ENCODE measurements around the gene JAKMIP2.

Gene JAKMIP2

DNA sequence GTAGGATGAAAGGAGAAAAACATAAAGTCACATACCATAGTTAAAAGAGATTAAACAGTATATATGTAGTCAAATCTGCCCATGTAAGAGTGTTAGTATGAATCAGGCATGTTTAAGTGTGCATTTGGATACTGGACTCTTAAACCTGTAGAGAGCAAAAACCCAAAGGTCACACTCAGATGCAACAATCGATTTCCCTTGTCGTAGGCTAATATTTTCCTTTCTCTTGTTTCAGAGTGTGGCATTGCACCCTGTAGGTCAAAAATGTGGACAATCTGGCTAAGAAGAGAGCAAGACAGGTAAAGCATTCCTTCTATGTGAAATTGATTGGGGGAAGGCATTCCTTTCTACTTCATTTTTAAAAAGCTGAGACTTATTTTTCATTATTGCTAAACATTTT is 8.9 kb downstream of the JAKMIP2 start:
- Histone ChIP-seq H3K9me2 (replicated peaks; ENCODE audit: insufficient read depth, low read length) (no peaks in the 10 kb centered on the region), H3K4me2 (ENCODE audit: low read depth, low read length, poor library complexity, severe bottlenecking) (no peak overlapping the region), H3K27me3 (ENCODE audit: low read length) (no peaks in the 10 kb centered on the region), H3K79me2 (ENCODE audit: insufficient read depth, low read length) (no peaks in the 10 kb centered on the region), H3K27ac (ENCODE audit: low read depth, low read length) (no peak overlapping the region), H2AFZ (ENCODE audit: low read depth, low read length, severe bottlenecking) (no peak overlapping the region), H4K20me1 (ENCODE audit: low read depth, low read length) (no peaks in the 10 kb centered on the region; the same call in 1 of the 2 replicates), H3K36me3 (ENCODE audit: low read length) (no peaks in the 10 kb centered on the region), H3K4me3 (ENCODE audit: insufficient read depth, low read length, poor library complexity, severe bottlenecking) (no peak overlapping the region), H3K9ac (ENCODE audit: low read length) (no peak overlapping the region), H3K9me3 (ENCODE audit: insufficient read depth, low read length) (no peaks in the 10 kb centered on the region), H3F3A (ENCODE audit: insufficient read depth) (no peaks in the 10 kb centered on the region)
- TF ChIP-seq, protein P1, sequence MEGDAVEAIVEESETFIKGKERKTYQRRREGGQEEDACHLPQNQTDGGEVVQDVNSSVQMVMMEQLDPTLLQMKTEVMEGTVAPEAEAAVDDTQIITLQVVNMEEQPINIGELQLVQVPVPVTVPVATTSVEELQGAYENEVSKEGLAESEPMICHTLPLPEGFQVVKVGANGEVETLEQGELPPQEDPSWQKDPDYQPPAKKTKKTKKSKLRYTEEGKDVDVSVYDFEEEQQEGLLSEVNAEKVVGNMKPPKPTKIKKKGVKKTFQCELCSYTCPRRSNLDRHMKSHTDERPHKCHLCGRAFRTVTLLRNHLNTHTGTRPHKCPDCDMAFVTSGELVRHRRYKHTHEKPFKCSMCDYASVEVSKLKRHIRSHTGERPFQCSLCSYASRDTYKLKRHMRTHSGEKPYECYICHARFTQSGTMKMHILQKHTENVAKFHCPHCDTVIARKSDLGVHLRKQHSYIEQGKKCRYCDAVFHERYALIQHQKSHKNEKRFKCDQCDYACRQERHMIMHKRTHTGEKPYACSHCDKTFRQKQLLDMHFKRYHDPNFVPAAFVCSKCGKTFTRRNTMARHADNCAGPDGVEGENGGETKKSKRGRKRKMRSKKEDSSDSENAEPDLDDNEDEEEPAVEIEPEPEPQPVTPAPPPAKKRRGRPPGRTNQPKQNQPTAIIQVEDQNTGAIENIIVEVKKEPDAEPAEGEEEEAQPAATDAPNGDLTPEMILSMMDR (IDR thresholded peaks at IDR 0.05; ENCODE audit: insufficient read depth, low read length, poor library complexity, severe bottlenecking), result no peak
- no peak for TF ChIP-seq EZH2phosphoT487 (conservative IDR thresholded peaks at IDR 0.05; ENCODE audit: low read length)

- no peak overlapping the region for H3K4me3 ChIP-seq (ENCODE audit: insufficient read depth, low read length, poor library complexity, severe bottlenecking)
- no peak overlapping the region for H3K4me2 ChIP-seq (ENCODE audit: low read depth, low read length, poor library complexity, severe bottlenecking)
- H3K9me2 ChIP-seq (replicated peaks; ENCODE audit: insufficient read depth, low read length), result no peaks in the 10 kb centered on the region
- no peaks in the 10 kb centered on the region; the same call in 1 of the 2 replicates for H4K20me1 ChIP-seq (ENCODE audit: low read depth, low read length)
- no peak overlapping the region for H3K27ac ChIP-seq (ENCODE audit: low read depth, low read length)
- TF ChIP-seq EZH2phosphoT487 (conservative IDR thresholded peaks at IDR 0.05; ENCODE audit: low read length), result no peak
- TF ChIP-seq, protein P1 (IDR thresholded peaks at IDR 0.05; ENCODE audit: insufficient read depth, low read length, poor library complexity, severe bottlenecking), result no peak
- no peaks in the 10 kb centered on the region for H3K36me3 ChIP-seq (ENCODE audit: low read length)
- no peaks in the 10 kb centered on the region for H3K27me3 ChIP-seq (ENCODE audit: low read length)
- no peaks in the 10 kb centered on the region for H3K9me3 ChIP-seq (ENCODE audit: insufficient read depth, low read length)
- no peak overlapping the region for H3K9ac ChIP-seq (ENCODE audit: low read length)
- no peaks in the 10 kb centered on the region for H3K79me2 ChIP-seq (ENCODE audit: insufficient read depth, low read length)
- no peaks in the 10 kb centered on the region for H3F3A ChIP-seq (ENCODE audit: insufficient read depth)
- no peak overlapping the region for H2AFZ ChIP-seq (ENCODE audit: low read depth, low read length, severe bottlenecking)
Measured at GRCh38 chr5:147773139-147773538, 9.4 kb downstream of the JAKMIP2 start.

GRCh38 chr5:147767048-147767447 is 15.5 kb downstream of the JAKMIP2 start:
- H3K9ac ChIP-seq (ENCODE audit: low read length), result no peak overlapping the region
- H3K27me3 ChIP-seq (ENCODE audit: low read length), result no peaks in the 10 kb centered on the region
- H3K4me2 ChIP-seq (ENCODE audit: low read depth, low read length, poor library complexity, severe bottlenecking), result no peak overlapping the region
- no peaks in the 10 kb centered on the region for H3F3A ChIP-seq (ENCODE audit: insufficient read depth)
- H2AFZ ChIP-seq (ENCODE audit: low read depth, low read length, severe bottlenecking), result no peak overlapping the region
- H3K9me2 ChIP-seq (replicated peaks; ENCODE audit: insufficient read depth, low read length), result no peaks in the 10 kb centered on the region
- no peaks in the 10 kb centered on the region for H3K9me3 ChIP-seq (ENCODE audit: insufficient read depth, low read length)
- no peak overlapping the region for H3K4me3 ChIP-seq (ENCODE audit: insufficient read depth, low read length, poor library complexity, severe bottlenecking)
- no peaks in the 10 kb centered on the region; the same call in 1 of the 2 replicates for H4K20me1 ChIP-seq (ENCODE audit: low read depth, low read length)
- H3K36me3 ChIP-seq (ENCODE audit: low read length), result no peaks in the 10 kb centered on the region
- no peak for TF ChIP-seq EZH2phosphoT487 (conservative IDR thresholded peaks at IDR 0.05; ENCODE audit: low read length)
- H3K27ac ChIP-seq (ENCODE audit: low read depth, low read length), result no peak overlapping the region
- H3K79me2 ChIP-seq (ENCODE audit: insufficient read depth, low read length), result no peaks in the 10 kb centered on the region

- Histone ChIP-seq H2AFZ (ENCODE audit: low read depth, low read length, severe bottlenecking) (no peak overlapping the region), H3K27ac (ENCODE audit: low read depth, low read length) (no peak overlapping the region), H3K9me2 (replicated peaks; ENCODE audit: insufficient read depth, low read length) (no peaks in the 10 kb centered on the region), H3K36me3 (ENCODE audit: low read length) (no peaks in the 10 kb centered on the region), H3K79me2 (ENCODE audit: insufficient read depth, low read length) (no peaks in the 10 kb centered on the region), H3F3A (ENCODE audit: insufficient read depth) (no peaks in the 10 kb centered on the region), H3K4me2 (ENCODE audit: low read depth, low read length, poor library complexity, severe bottlenecking) (no peak overlapping the region), H3K4me3 (ENCODE audit: insufficient read depth, low read length, poor library complexity, severe bottlenecking) (no peak overlapping the region), H3K9ac (ENCODE audit: low read length) (no peak overlapping the region), H3K9me3 (ENCODE audit: insufficient read depth, low read length) (no peaks in the 10 kb centered on the region), H4K20me1 (ENCODE audit: low read depth, low read length) (no peaks in the 10 kb centered on the region), H3K27me3 (ENCODE audit: low read length) (no peaks in the 10 kb centered on the region)
- TF ChIP-seq, protein P1 (IDR thresholded peaks at IDR 0.05; ENCODE audit: insufficient read depth, low read length, poor library complexity, severe bottlenecking), result no peak
- TF ChIP-seq EZH2phosphoT487 (conservative IDR thresholded peaks at IDR 0.05; ENCODE audit: low read length), result no peak
Measured at GRCh38 chr5:147763791-147764525, 18.6 kb downstream of the JAKMIP2 start.

Data from SU-DHL-6 (cell line).